Measurements from ENCODE around the gene CA9.

Gene CA9

DNA sequence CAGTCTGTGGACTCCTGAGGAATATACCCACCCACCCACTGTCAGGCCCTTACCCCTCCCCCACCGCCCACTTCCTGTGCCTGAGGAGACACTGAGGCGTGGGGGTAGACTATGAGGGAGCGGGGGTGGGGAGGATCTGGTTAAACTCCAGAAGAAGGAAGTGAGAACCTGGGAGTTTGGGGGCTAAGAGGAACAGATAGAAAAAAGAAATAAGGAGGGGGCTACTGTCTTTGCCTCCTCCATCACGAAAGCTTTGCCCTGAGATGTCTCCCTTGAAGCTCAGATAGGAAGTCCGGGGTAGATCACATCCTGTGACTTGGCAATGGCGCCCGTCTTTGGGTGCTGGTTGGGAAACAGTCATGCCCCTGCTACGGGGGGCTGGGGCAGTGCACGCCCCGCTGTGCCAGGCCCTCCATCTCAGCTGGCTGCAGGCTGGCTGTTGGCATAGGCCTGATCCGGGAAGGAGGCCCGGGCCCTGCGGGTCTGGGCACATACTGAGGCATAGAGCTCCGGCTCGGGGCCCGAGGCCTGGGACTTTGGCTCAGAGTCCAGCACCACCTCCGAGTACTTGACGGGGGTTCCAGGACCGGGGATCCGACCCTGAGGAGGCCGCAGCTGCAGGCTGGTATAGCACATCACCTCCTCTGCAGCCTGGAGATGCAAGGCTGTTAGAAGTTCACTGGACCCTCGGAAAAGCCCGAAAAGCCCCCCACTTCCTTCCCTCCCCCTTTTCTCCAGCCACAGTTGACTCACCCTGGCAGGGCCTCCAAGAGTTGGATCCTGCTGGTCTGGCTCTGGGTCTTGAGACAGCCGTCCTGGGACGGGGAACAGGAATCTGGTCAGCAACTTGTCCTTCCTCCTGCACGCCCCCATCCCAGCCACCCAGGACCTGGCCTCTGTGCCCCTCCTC is 24.0 kb upstream of the CA9 start:
- in situ Hi-C loops (cut with HindIII; ENCODE audit: low sequenced_read_pairs): no loop called here
- TF ChIP-seq, protein P1, sequence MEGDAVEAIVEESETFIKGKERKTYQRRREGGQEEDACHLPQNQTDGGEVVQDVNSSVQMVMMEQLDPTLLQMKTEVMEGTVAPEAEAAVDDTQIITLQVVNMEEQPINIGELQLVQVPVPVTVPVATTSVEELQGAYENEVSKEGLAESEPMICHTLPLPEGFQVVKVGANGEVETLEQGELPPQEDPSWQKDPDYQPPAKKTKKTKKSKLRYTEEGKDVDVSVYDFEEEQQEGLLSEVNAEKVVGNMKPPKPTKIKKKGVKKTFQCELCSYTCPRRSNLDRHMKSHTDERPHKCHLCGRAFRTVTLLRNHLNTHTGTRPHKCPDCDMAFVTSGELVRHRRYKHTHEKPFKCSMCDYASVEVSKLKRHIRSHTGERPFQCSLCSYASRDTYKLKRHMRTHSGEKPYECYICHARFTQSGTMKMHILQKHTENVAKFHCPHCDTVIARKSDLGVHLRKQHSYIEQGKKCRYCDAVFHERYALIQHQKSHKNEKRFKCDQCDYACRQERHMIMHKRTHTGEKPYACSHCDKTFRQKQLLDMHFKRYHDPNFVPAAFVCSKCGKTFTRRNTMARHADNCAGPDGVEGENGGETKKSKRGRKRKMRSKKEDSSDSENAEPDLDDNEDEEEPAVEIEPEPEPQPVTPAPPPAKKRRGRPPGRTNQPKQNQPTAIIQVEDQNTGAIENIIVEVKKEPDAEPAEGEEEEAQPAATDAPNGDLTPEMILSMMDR (IDR thresholded peaks at IDR 0.05; ENCODE audit: low read depth, low read length): no peak
- peak; percentile 10 for DNase-seq (ENCODE audit: low read depth, low spot score)
- H3K4me3 ChIP-seq (ENCODE audit: low read depth, low read length): no peak overlapping the region

DNA sequence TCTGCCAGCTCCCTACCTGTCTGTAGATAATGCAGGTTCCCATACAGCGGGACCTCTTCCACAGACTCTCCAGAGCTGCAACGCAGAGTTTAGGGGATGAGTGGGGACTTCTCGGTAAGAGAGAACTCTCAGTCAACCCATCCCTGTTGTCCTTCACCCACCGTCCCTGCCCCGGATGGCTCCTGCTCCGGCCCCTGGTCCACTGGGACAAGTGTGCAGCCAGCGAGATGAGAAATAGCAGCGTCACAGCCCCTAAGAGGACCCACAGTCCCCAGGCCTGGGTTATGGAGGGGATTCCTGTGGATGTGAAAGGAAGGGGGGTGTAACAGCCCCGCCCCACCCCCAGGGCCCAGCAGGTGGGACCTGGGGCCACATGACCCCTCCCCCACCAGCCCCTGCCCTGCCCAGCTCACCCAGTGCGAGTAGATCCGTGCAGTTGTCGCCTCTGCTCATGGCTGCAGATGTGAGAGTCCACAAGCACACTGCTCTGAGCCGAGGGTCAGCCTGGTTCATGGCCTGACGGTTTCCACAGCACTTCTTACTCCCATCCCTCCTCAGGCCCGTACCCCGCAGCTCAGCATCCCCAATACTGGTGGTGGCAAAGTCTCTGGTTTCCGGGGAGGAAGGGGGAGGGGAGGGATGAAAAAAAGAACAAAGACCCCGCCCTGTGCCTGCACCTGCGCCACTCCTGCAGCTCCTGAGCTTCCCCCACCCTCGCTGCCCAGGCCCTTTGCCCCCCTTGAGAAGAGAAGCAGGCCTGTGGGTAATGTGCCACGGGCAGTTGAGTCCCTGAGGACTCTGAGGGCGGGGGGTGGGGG is 23.2 kb upstream of the CA9 start, which contains the start of gene SIT1:
SIT1 (minus strand) TSS at position 591 of the 818 bp plus-strand sequence; CDS start at position 513, 78 bp downstream.
- no peak within 1 kb of the TSS for H3K4me3 ChIP-seq (ENCODE audit: low read depth, low read length)
- TF ChIP-seq, protein P1 (IDR thresholded peaks at IDR 0.05; ENCODE audit: low read depth, low read length): no peak
- in situ Hi-C loops (cut with HindIII; ENCODE audit: low sequenced_read_pairs): no loop called here
- DNase-seq (ENCODE audit: low read depth, low spot score): no peak

DNA sequence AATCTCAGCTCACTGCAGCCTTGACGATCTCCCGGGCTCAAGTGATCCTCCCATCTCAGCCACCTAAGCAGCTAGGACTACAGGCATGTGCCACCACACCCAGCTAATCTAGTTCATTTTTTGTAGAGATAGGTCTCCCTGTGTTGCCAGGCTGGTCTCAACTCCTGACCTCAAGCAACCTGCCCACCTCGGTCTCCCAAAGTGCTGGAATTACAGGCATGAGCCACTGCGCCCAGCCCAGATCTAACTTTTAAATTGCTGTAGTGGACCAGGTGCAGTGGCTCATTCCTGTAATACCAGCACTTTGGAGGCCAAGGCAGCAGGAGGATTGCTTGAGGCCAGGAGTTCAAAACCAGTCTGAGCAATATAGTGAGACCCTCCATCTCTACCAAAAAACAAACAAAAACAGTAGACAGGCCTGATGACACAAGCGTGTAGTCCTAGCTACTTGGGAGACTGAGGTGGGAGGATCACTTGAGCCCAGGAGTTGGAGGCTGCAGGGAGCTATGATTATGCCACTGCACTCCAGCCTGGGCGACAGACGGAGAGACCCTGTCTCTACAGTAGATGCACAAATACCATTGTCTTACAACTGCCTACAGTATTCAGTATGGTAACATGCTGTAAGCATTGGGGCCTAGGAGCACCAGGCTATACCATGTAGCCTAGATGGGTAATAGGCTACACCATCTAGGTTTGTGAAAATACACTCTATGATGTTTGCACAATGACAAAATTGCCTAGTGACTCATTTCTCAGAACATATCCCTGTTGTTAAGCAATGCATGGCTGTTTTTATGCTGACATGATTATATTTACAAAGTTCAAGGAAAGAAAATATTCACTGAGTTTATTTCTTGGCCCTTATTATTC is 21.5 kb upstream of the CA9 start:
- H3K4me3 ChIP-seq (ENCODE audit: low read depth, low read length): no peak overlapping the region
- in situ Hi-C loops (cut with HindIII; ENCODE audit: low sequenced_read_pairs): no loop called here
- DNase-seq (ENCODE audit: low read depth, low spot score): peak; percentile 17
- TF ChIP-seq, protein P1 (IDR thresholded peaks at IDR 0.05; ENCODE audit: low read depth, low read length): no peak

DNA sequence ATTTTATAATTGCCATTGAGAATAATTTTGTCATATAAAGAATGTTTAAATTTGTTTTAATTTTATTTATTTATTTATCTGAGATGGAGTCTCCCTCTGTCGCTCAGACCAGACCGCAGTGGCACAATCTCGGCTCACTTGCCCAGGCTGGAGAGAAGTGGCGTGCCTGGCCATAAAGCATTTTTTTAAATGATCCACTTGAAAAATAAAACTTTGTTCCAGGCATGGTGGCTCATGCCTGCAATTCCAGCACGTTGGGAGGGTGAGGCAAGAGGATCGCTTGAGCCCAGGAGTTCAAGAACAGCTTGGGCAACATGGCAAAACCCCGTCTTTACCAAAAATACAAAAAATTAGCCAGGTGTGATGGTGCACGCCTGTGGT is 20.9 kb upstream of the CA9 start:
- in situ Hi-C loops (cut with HindIII; ENCODE audit: low sequenced_read_pairs): no loop called here
- no peak overlapping the region for H3K4me3 ChIP-seq (ENCODE audit: low read depth, low read length)
- no peak for DNase-seq (ENCODE audit: low read depth, low spot score)
- TF ChIP-seq, protein P1 (IDR thresholded peaks at IDR 0.05; ENCODE audit: low read depth, low read length): no peak

DNA sequence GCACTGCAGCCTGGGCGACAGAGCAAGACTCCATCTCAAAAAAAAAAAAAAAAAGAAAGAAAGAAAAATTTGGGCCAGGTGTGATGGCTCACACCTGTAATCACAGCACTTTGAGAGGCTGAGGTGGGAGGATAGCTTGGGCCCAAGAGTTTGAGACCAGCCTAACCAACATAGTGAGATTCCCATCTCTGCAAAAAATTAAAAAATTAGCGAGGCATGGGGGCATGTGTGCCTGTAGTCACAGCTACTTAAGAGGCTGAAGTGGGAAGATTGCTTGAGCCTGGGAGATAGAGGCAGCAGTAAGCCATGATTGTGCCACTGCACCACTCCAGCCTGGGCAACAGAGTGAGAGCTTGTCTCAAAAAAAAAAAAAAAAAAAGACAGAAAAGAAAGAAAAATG is 20.1 kb upstream of the CA9 start:
- TF ChIP-seq, protein P1 (IDR thresholded peaks at IDR 0.05; ENCODE audit: low read depth, low read length): no peak
- in situ Hi-C loops (cut with HindIII; ENCODE audit: low sequenced_read_pairs): no loop called here
- no peak for DNase-seq (ENCODE audit: low read depth, low spot score)
- no peak overlapping the region for H3K4me3 ChIP-seq (ENCODE audit: low read depth, low read length)

DNA sequence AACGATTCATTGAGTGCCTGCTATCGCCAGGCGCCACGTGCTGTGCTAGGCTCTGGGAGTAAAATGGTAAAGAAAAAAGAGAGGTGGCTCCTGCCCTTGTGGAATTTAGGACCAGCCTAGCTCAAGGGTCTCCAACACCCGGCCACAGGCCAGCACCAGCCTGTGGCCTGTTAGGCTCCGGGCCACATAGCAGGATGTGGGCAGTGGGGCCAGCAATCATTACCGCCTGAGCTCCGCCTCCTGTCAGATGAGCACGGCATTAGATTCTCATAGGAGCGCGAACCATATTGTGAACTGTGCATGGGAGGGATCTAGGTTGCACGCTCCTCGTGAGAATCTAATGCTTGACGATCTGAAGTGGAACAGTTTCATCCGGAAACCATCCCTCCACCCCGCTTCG is 17.4 kb upstream of the CA9 start:
- in situ Hi-C loops (cut with HindIII; ENCODE audit: low sequenced_read_pairs): no loop called here
- no peak overlapping the region for H3K4me3 ChIP-seq (ENCODE audit: low read depth, low read length)
- DNase-seq (ENCODE audit: low read depth, low spot score): no peak
- TF ChIP-seq, protein P1 (IDR thresholded peaks at IDR 0.05; ENCODE audit: low read depth, low read length): no peak

Data from astrocyte of the spinal cord (primary cell).